H1 (cell line): Measurements from ENCODE around the gene HDAC11. TPM values are rescaled to one million over a fixed set of nuclear protein-coding genes. Genes with fewer than 3 reads are reported as not detected.

Experiments used
- CTCF ChIA-PET: fragments of 300-600 bp; sonication (Branson Sonifier 250); formaldehyde crosslinking; loops from one replicate; lab custom pipeline; 2021; ENCODE audit not compliant: partially characterized antibody; lab: Charles Lee
- POLR2A ChIA-PET: fragments of 300-600 bp; sonication (Branson Sonifier 250); formaldehyde crosslinking; loops from one replicate; lab custom pipeline; 2021; ENCODE audit warnings: inconsistent platforms; ENCODE audit not compliant: partially characterized antibody; lab: Charles Lee
- DNase-seq, 2 experiments: peaks; one replicate each; pipeline versions ENCODE4 v3.0.0 to v3.0.0-alpha.2; 2010 to 2022; ENCODE audit warnings: low spot score in 2 of 2, low read depth in 1 of 2, mixed read lengths in 1 of 2
- FAIRE-seq: peaks from 2 replicates; lab custom pipeline; 2011; peaks lifted over from hg19 to GRCh38; lab: Jason Lieb, UNC
- H2AFZ ChIP-seq: 2 replicates; pipeline ENCODE4 v1.8.1; 2012; ENCODE audit warnings: low read length, inconsistent platforms
- H2AK5ac ChIP-seq: 2 replicates; pipeline ENCODE4 v1.6.1; 2013; ENCODE audit warnings: low read depth, low read length
- H2BK120ac ChIP-seq: replicated peaks from 2 replicates; pipeline ENCODE3; 2013; ENCODE audit warnings: low read depth, low read length, inconsistent platforms
- H2BK12ac ChIP-seq: 2 replicates; pipeline ENCODE4 v1.6.1; 2013; ENCODE audit warnings: low read depth, low read length
- H2BK15ac ChIP-seq: 2 replicates; pipeline ENCODE4 v1.6.1; 2013; ENCODE audit warnings: low read length
- H2BK20ac ChIP-seq: 2 replicates; pipeline ENCODE4 v1.6.1; 2013; ENCODE audit warnings: low read length
- H2BK5ac ChIP-seq: 2 replicates; pipeline ENCODE4 v1.6.1; 2013; ENCODE audit warnings: low read depth, low read length
- H3K14ac ChIP-seq: 2 replicates; pipeline ENCODE4 v1.6.1; 2013; ENCODE audit warnings: inconsistent platforms; ENCODE audit not compliant: insufficient read length
- H3K18ac ChIP-seq: 2 replicates; pipeline ENCODE4 v1.6.1; 2013; ENCODE audit warnings: low read length; ENCODE audit errors: extremely low read depth
- H3K23ac ChIP-seq: 2 replicates; pipeline ENCODE4 v1.6.1; 2013; ENCODE audit warnings: inconsistent platforms; ENCODE audit not compliant: insufficient read length
- H3K23me2 ChIP-seq: 2 replicates; pipeline ENCODE4 v1.6.1; 2013; ENCODE audit warnings: low read depth, low read length
- H3K27ac ChIP-seq: 2 replicates; pipeline ENCODE4 v1.6.1; 2011; ENCODE audit warnings: low read depth, low read length, inconsistent platforms
- H3K27me3 ChIP-seq, 4 experiments: replicated peaks in 1 of 4; 1 replicate in 1 of 4; 2 replicates in 3 of 4; pipeline versions ENCODE4 v1.6.1 to v1.8.1; 2011 to 2013; ENCODE audit warnings: low read length in 3 of 4, mild to moderate bottlenecking in 3 of 4, inconsistent platforms in 2 of 4, mixed read lengths in 2 of 4, moderate library complexity in 1 of 4; ENCODE audit not compliant: control insufficient read depth in 3 of 4, insufficient read depth in 3 of 4; ENCODE audit errors: extremely low read depth in 1 of 4
- H3K36me3 ChIP-seq, 4 experiments: 2 replicates each; pipeline versions ENCODE4 v1.6.1 to v1.8.1; 2011 to 2013; ENCODE audit warnings: mild to moderate bottlenecking in 4 of 4, low read length in 3 of 4, moderate library complexity in 2 of 4, control low read depth in 1 of 4, inconsistent platforms in 1 of 4; ENCODE audit not compliant: insufficient read depth in 4 of 4, control insufficient read depth in 2 of 4
- H3K4ac ChIP-seq: replicated peaks from 2 replicates; pipeline ENCODE3; 2013; ENCODE audit warnings: low read length, low read depth, mixed read lengths, inconsistent platforms; ENCODE audit not compliant: insufficient read length
- H3K4me1 ChIP-seq, 4 experiments: replicated peaks in 1 of 4; 1 replicate in 1 of 4; 2 replicates in 3 of 4; pipeline versions ENCODE4 v1.6.1 to v1.8.1; 2011 to 2013; ENCODE audit warnings: low read length in 3 of 4, inconsistent platforms in 2 of 4, mixed read lengths in 1 of 4; ENCODE audit not compliant: insufficient read depth in 4 of 4, control insufficient read depth in 3 of 4
- H3K4me2 ChIP-seq, 2 experiments: 2 replicates each; pipeline versions ENCODE4 v1.6.1 to v1.8.1; 2011 to 2013; ENCODE audit warnings: low read depth in 2 of 2, low read length in 2 of 2, control low read depth in 1 of 2, inconsistent platforms in 1 of 2, mild to moderate bottlenecking in 1 of 2; ENCODE audit not compliant: insufficient read depth in 1 of 2
- H3K4me3 ChIP-seq, 4 experiments: fragments of 200-600, 300-600 bp in 1 of 4; sonication (generic), shearing (Covaris generic), sonication (Bioruptor Twin) in 1 of 4; 2 replicates each; pipeline versions ENCODE4 v1.5.1 to v1.8.1; 2011 to 2016; ENCODE audit warnings: low read length in 4 of 4, low read depth in 3 of 4, control low read depth in 2 of 4, inconsistent platforms in 2 of 4, mild to moderate bottlenecking in 2 of 4, mixed read lengths in 1 of 4, moderate library complexity in 1 of 4; ENCODE audit not compliant: insufficient read depth in 2 of 4; ENCODE audit errors: extremely low read depth in 1 of 4
- H3K56ac ChIP-seq: replicated peaks from 2 replicates; pipeline ENCODE3; 2013; ENCODE audit warnings: low read depth, mild to moderate bottlenecking, mixed read lengths, low read length, inconsistent platforms; ENCODE audit not compliant: insufficient read length
- H3K79me1 ChIP-seq: 2 replicates; pipeline ENCODE4 v1.6.1; 2013; ENCODE audit warnings: low read depth, low read length, control low read depth
- H3K79me2 ChIP-seq, 2 experiments: 2 replicates each; pipeline versions ENCODE4 v1.6.1 to v1.8.1; 2012 to 2013; ENCODE audit warnings: low read length in 2 of 2, mild to moderate bottlenecking in 2 of 2, inconsistent platforms in 1 of 2; ENCODE audit not compliant: insufficient read depth in 2 of 2, control insufficient read depth in 1 of 2
- H3K9ac ChIP-seq, 4 experiments: replicated peaks in 1 of 4; 1 replicate in 1 of 4; 2 replicates in 3 of 4; pipeline versions ENCODE4 v1.6.1 to v1.8.1; 2011 to 2013; ENCODE audit warnings: low read depth in 3 of 4, low read length in 3 of 4, control low read depth in 2 of 4, mild to moderate bottlenecking in 2 of 4, moderate library complexity in 2 of 4, inconsistent platforms in 1 of 4; ENCODE audit errors: extremely low read depth in 1 of 4
- H3K9me3 ChIP-seq, 2 experiments: 2 replicates each; pipeline versions ENCODE4 v1.6.1 to v1.8.1; 2012 to 2013; ENCODE audit warnings: mild to moderate bottlenecking in 2 of 2, moderate library complexity in 2 of 2, control low read depth in 1 of 2, inconsistent platforms in 1 of 2, low read depth in 1 of 2, low read length in 1 of 2, mixed read lengths in 1 of 2; ENCODE audit not compliant: insufficient read depth in 2 of 2
- H4K20me1 ChIP-seq, 2 experiments: replicated peaks in 1 of 2; 2 replicates each; pipeline versions ENCODE3 to v1.8.1; 2011 to 2013; ENCODE audit warnings: inconsistent platforms in 2 of 2, low read length in 2 of 2, mild to moderate bottlenecking in 1 of 2; ENCODE audit not compliant: insufficient read depth in 2 of 2, control insufficient read depth in 1 of 2
- H4K5ac ChIP-seq: 2 replicates; pipeline ENCODE4 v1.6.1; 2013; ENCODE audit warnings: low read length, low read depth, mixed read lengths, inconsistent platforms; ENCODE audit not compliant: insufficient read length
- H4K8ac ChIP-seq: 2 replicates; pipeline ENCODE4 v1.8.0; 2013; ENCODE audit warnings: mild to moderate bottlenecking, moderate library complexity, low read length, inconsistent platforms; ENCODE audit not compliant: insufficient read depth; ENCODE audit errors: extremely low read depth
- H4K91ac ChIP-seq: replicated peaks from 2 replicates; pipeline ENCODE3; 2013; ENCODE audit warnings: low read length, mixed read lengths, inconsistent platforms; ENCODE audit not compliant: insufficient read length
- GTF2F1 ChIP-seq: IDR thresholded peaks from 2 replicates; pipeline ENCODE4 v1.6.1; 2012; ENCODE audit warnings: low read depth, low read length, improper control_type of control experiment, borderline replicate concordance
- RBBP5 ChIP-seq: IDR thresholded peaks from 2 replicates; pipeline ENCODE4 v1.7.1; 2012; ENCODE audit warnings: low read depth, mild to moderate bottlenecking, inconsistent platforms, low read length, moderate library complexity, borderline replicate concordance
- WGBS, 2 experiments: shearing (Covaris generic) in 1 of 2; methylation state at CpG; one replicate each; pipeline versions ENCODE4 v1.1.6 to v1.1.7; 2013 to 2015; ENCODE audit warnings: low lambda C conversion rate in 2 of 2, mixed read lengths in 2 of 2, inconsistent platforms in 1 of 2, low coverage in 1 of 2, missing lambda C conversion rate in 1 of 2; ENCODE audit not compliant: insufficient replicate concordance in 2 of 2, insufficient coverage in 1 of 2, insufficient read length in 1 of 2; ENCODE audit errors: extremely low coverage in 1 of 2, missing lambda C conversion rate in 1 of 2; 5-methylcytosine and 5-hydroxymethylcytosine counted together
- polyA plus RNA-seq, 7 experiments: library from polyadenylated mRNA; depleted of rRNA in 3 of 7; stranded (reverse) in 5 of 7; unstranded in 2 of 7; fragments of >200 nt in 5 of 7; fragments of 200-250 nt in 2 of 7; gene quantifications; 1 replicate in 5 of 7; 2 replicates in 1 of 7; 4 replicates in 1 of 7; pipeline versions ENCODE4 v1.2.1 to v1.2.3, GENCODE V29; 2011 to 2013; ENCODE audit warnings: missing spikeins in 2 of 7, mixed read lengths in 2 of 7
- total RNA-seq: library from RNA; stranded (reverse); fragmentation: NEBNext Ultra II Directional; extraction: Animal tissue kit (Norgen Biotek cat#: 25700); gene quantifications from 2 replicates; pipeline ENCODE4 v1.2.1, GENCODE V29; 2021

HDAC11 gene
- total and polyA plus RNA-seq, 2 of the 8 experiments (the other 6 are each of a cell fraction or from before 2014, with no cell fraction given): 6.8 to 7.4 TPM

- no peak overlapping the region for H3K23ac ChIP-seq
- H2BK120ac ChIP-seq: no peak overlapping the region
- no peak overlapping the region for H3K4ac ChIP-seq
- H3K9me3 ChIP-seq: no peaks in the 10 kb centered on the region
- H2BK12ac ChIP-seq: no peak overlapping the region
- no peaks in the 10 kb centered on the region for H3K79me1 ChIP-seq
- H4K20me1 ChIP-seq: no peaks in the 10 kb centered on the region
- H3K27ac ChIP-seq: no peak overlapping the region
- no peak overlapping the region for H2BK5ac ChIP-seq
- H3K23me2 ChIP-seq: peaks cover 1% of the 10 kb centered on the region; the same call in 1 of the 2 replicates
- no peak overlapping the region for H3K4me2 ChIP-seq
- no peak overlapping the region for H3K9ac ChIP-seq
- H3K4me1 ChIP-seq: peaks cover 0 to 3% (median 2%) of the 10 kb centered on the region in 4 experiments; a peak in 2 of 7 replicates
- no peak overlapping the region for H4K5ac ChIP-seq
- WGBS, 2 experiments: 75% methylated on average over 4 of the region's 4 CpGs; no CpG with 5 or more reads in 1 of the 2 experiments
- H3K14ac ChIP-seq: no peak overlapping the region
- no peak for DNase-seq
- FAIRE-seq: no peak
- H2AFZ ChIP-seq: no peak overlapping the region
- no peak overlapping the region for H3K18ac ChIP-seq
- H2BK15ac ChIP-seq: no peak overlapping the region
- no peak overlapping the region for H4K91ac ChIP-seq
- H3K36me3 ChIP-seq: no peaks in the 10 kb centered on the region
- no peak overlapping the region for H3K56ac ChIP-seq
- POLR2A ChIA-PET: no interaction called here
- H2AK5ac ChIP-seq: no peak overlapping the region
- H3K4me3 ChIP-seq: no peak overlapping the region
- H4K8ac ChIP-seq: no peak overlapping the region
- H2BK20ac ChIP-seq: no peak overlapping the region
- no peaks in the 10 kb centered on the region for H3K79me2 ChIP-seq
- CTCF ChIA-PET: interaction anchor here (0.9 to 13.7 kb wide), 8 partner anchors 10 to 393 kb away, joined by 3 to 159 read pairs (median 4); no protein-coding TSS in a partner anchor
- H3K27me3 ChIP-seq: no peaks in the 10 kb centered on the region
- TF ChIP-seq RBBP5: no peak
- TF ChIP-seq GTF2F1: no peak
Measured at GRCh38 chr3:13487403-13487802, 7.3 kb downstream of the HDAC11 start.
